22Rv1 (cell line): Measurements from ENCODE around the gene NPL.

Experiments used
- H3K27ac ChIP-seq: fragments of 450-650 bp; 2 replicates; pipeline ENCODE4 v1.5.1; 2017
- CTCF ChIP-seq: fragments of 450-650 bp; IDR thresholded peaks from 2 replicates; pipeline ENCODE4 v1.5.1; 2017; ENCODE audit warnings: mild to moderate bottlenecking
- ZFX ChIP-seq: fragments of 450-650 bp; IDR thresholded peaks from 2 replicates; pipeline ENCODE4 v1.6.1; 2017; ENCODE audit warnings: antibody characterized with exemption, borderline replicate concordance

The NPL gene

DNA sequence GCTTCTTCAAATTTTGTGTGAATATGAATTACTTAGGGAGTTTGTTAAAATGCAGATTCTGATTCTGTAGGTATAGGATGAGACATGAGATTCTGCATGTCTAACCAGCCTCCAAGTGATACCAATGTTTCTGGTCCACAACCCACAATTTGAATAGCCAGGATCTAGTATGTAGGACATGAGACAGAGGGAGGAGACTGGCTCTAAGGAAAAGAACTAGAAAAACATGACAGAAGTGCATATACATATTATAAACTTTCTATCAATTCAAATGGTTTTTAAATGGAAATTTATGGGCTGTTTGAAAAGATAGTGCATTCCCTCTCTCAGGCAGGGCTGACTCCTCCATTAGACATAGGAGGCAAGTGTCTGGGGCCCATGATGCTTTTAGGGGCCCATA, 33.9 kb upstream of the NPL start:
- no peak overlapping the region for H3K27ac ChIP-seq
- no peak for TF ChIP-seq CTCF

DNA sequence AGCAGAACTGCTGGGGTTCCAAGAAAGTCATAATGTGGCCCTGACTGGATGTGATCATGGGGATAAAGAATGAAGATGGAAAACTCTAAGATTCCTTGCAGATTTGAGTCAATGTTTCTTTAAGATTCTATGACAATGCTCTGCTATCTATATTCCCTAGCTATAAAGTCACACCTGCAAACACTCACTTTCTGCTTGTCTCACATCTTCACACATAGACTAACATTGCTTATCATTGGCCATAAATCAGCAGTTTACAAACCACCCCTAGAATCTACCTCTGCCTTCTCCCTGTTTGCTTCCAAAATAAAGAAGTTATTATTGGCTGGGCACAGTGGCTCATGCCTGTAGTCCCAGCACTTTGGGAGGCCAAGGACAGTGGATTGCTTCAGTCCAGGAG, 33.1 kb upstream of the NPL start:
- TF ChIP-seq ZFX: no peak
- no peak for TF ChIP-seq CTCF
- no peak overlapping the region for H3K27ac ChIP-seq

DNA sequence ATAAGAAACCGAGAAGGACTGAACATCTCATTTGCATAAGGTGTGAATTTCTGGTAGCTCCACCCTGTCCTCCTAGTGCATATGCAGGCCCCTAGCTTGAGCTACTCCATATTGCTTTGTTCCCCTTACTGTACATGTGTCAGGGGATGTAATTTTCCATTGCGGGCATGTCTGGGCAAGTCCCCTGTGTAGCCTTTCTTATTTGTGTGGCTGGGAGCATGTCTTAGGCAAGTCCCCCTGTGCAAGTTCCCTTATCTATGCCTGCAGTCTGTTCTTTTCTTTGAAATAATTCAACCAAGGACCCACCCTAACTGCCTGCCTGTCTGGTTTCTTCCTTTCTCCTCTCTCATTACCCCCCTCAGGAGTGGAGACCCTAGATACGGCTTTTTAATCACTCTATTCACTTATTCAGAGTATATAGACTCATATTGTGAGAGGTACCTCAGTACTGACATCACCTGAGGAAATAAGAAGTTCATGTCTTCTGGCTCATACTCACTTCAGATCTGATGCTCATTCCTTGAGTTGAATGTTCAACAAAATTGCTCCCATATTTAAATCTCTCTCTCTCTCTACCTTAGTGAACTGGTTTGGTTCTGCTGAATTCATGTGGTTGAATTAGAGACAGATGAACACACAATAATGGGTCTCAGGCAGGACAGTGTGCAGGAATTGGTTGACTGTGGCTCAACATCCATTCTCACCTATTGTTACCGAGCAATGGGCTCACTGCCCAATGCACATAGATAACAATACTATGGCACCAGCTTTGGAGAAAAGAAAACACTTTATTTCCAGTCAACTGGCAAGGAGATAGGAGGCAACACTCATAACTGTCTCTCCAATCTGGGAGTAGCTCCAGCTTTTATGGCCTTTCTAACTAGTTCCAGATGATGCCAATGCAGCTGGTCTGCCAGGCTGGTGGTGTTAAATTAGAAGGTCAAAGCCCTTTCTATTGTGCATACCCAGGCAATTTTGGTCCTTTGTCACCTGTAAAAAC, 27.9 kb upstream of the NPL start:
- TF ChIP-seq ZFX (no peak), CTCF (no peak)

GRCh38 chr1:182762536-182762935, 27.0 kb upstream of the NPL start:
- no peak overlapping the region for H3K27ac ChIP-seq
- TF ChIP-seq CTCF (no peak), ZFX (no peak)

More for the DNA sequence above, 27.9 kb upstream of the NPL start:
- no peak overlapping the region for H3K27ac ChIP-seq

DNA sequence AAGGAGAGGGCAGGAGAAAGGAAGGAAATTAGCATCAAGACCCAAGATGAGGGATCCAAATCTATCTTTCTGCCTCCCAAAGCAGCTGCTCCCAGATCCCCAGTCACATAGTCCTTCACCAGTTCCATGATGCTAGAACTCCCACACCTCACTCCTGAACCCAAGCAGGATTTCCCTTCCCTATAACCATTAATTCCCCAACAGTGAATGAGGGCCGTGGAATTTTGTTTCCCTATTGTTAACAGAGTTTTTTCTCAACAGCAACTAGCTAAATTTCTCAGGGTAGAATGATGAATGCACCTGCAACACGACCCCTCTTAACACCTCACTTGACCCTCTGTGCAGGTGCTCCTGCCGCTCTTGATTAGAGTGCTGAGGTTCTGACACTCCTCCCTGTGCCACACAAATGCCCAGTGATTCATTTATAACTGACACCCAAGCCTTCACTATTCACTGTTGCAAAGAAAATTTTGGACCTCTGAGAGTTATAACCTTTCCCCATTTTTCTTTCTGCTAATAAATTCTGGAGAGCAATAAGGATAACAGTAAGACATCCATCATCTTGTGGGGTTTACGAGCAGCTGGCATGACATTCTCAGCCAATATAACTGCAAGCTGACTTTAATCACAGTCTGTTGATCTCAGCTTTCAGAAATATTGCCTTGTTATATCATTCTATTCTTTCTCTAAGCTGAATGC, 25.4 kb upstream of the NPL start:
- no peak for TF ChIP-seq CTCF
- no peak for TF ChIP-seq ZFX

GRCh38 chr1:182765391-182765790, 24.2 kb upstream of the NPL start:
- no peak for TF ChIP-seq ZFX
- no peak for TF ChIP-seq CTCF
- H3K27ac ChIP-seq: no peak overlapping the region

More for the DNA sequence above, 25.4 kb upstream of the NPL start:
- H3K27ac ChIP-seq: no peak overlapping the region

- TF ChIP-seq ZFX: no peak
- no peak for TF ChIP-seq CTCF
- no peak overlapping the region for H3K27ac ChIP-seq
Observed at GRCh38 chr1:182766050-182766449, 23.5 kb upstream of the NPL start.
